GM19467 (cell line): ENCODE data around the gene ACTR8.

ENCODE experiments used
- ATAC-seq: cut with Tn5 transposase; IDR thresholded peaks from one replicate; pipeline ENCODE4 v1.9.1; 2021; ENCODE audit warnings: mild to moderate bottlenecking, moderate library complexity; ENCODE audit not compliant: unreplicated experiment

Gene ACTR8

DNA sequence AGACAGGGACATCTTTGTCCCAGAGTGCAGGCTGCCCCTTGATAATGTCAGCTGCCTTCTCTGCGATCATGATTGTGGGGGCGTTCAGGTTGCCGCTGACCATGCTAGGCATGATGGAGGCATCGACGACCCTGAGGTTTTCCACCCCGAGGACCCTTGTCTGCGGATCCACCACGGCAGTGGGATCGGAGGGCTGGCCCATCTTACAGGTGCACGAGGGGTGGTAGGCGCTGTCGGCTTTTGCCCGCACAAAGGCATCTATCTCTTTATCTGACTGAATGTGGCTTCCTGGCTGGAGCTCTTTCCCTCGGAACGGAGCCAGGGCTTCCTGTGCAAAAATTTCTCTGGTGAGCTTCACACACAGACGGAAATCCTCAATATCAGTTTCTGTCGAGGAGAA, 64.1 kb downstream of the ACTR8 start:
- no peak for ATAC-seq

GRCh38 chr3:53817211-53817610, 64.7 kb downstream of the ACTR8 start:
- no peak for ATAC-seq
